ENCODE measurements around the gene E2F7.

The E2F7 gene

GRCh38 chr12:76984566-76984965, 80.8 kb downstream of the E2F7 start:
- no peak for TF ChIP-seq CTCF (IDR thresholded peaks at IDR 0.05)
- H3K4me3 ChIP-seq: no peak overlapping the region
- DNase-seq (ENCODE audit: low spot score): no peak
- H3K27ac ChIP-seq: no peak overlapping the region

GRCh38 chr12:76983420-76983819, 81.9 kb downstream of the E2F7 start:
- no peak for TF ChIP-seq CTCF (IDR thresholded peaks at IDR 0.05)
- no peak overlapping the region for H3K27ac ChIP-seq

GRCh38 chr12:76980196-76980595, 85.2 kb downstream of the E2F7 start:
- no peak overlapping the region for H3K27ac ChIP-seq
- no peak overlapping the region for H3K4me3 ChIP-seq
- no peak for TF ChIP-seq CTCF (IDR thresholded peaks at IDR 0.05)
- no peak for DNase-seq (ENCODE audit: low spot score)

More at GRCh38 chr12:76983420-76983819, 81.9 kb downstream of the E2F7 start:
- no peak overlapping the region for H3K4me3 ChIP-seq
- no peak for DNase-seq (ENCODE audit: low spot score)

GRCh38 chr12:76976777-76977382, 88.5 kb downstream of the E2F7 start:
- DNase-seq (ENCODE audit: low spot score): no peak
- no peak for TF ChIP-seq CTCF (IDR thresholded peaks at IDR 0.05)
- Histone ChIP-seq H3K4me3 (no peak overlapping the region), H3K27ac (no peak overlapping the region)

Measured in coronary artery (tissue), 2 donors.